SK-N-SH treated with all-trans-retinoic acid at 6 μM for 48 hours (cell line): ENCODE measurements around the gene RHOG.

Source experiments
- ATAC-seq: fragments of 200-7000 bp; cut with Tn5 transposase; 3 replicates; pipeline ENCODE4 v1.9.1; 2020; ENCODE audit warnings: mild to moderate bottlenecking, moderate library complexity
- ARNTL ChIP-seq: fragments of 450-650 bp; formaldehyde crosslinking; IDR thresholded peaks from 2 replicates; pipeline ENCODE4 v1.5.0; 2020; ENCODE audit warnings: low read depth, mild to moderate bottlenecking, moderate library complexity, borderline replicate concordance
- CREB5 ChIP-seq: fragments of 250-450 bp; sonication (Bioruptor Pico); IDR thresholded peaks from 2 replicates; pipeline ENCODE4 v1.5.1; 2020; ENCODE audit warnings: low read depth, mild to moderate bottlenecking, moderate library complexity
- CSDC2 ChIP-seq: fragments of 250-450 bp; sonication (Bioruptor Pico); IDR thresholded peaks from 2 replicates; pipeline ENCODE4 v1.5.0; 2020; ENCODE audit warnings: mild to moderate bottlenecking, moderate library complexity
- CSRNP3 ChIP-seq: fragments of 250-450 bp; sonication (Bioruptor Pico); IDR thresholded peaks from 2 replicates; pipeline ENCODE4 v1.5.1; 2021; ENCODE audit warnings: mild to moderate bottlenecking, moderate library complexity
- ESRRG ChIP-seq: fragments of 250-450 bp; sonication (Bioruptor Pico); IDR thresholded peaks from 2 replicates; pipeline ENCODE4 v1.6.1; 2021; ENCODE audit warnings: mild to moderate bottlenecking
- GLIS3 ChIP-seq: fragments of 250-450 bp; sonication (Bioruptor Pico); IDR thresholded peaks from 2 replicates; pipeline ENCODE4 v1.5.0; 2020; ENCODE audit warnings: mild to moderate bottlenecking, moderate library complexity
- ISL1 ChIP-seq: fragments of 250-450 bp; sonication (Bioruptor Pico); IDR thresholded peaks from 2 replicates; pipeline ENCODE4 v2.1.2; 2022; ENCODE audit warnings: mild to moderate bottlenecking, moderate library complexity
- OSR1 ChIP-seq: fragments of 250-450 bp; sonication (Bioruptor Pico); IDR thresholded peaks from 2 replicates; pipeline ENCODE4 v1.8.0; 2022; ENCODE audit warnings: moderate library complexity, mild to moderate bottlenecking, inconsistent platforms
- POU6F1 ChIP-seq: fragments of 250-450 bp; sonication (Bioruptor Pico); IDR thresholded peaks from 2 replicates; pipeline ENCODE4 v1.8.0; 2021; ENCODE audit warnings: low read depth, mild to moderate bottlenecking, moderate library complexity, borderline replicate concordance
- PPARA ChIP-seq: fragments of 250-450 bp; sonication (Bioruptor Pico); IDR thresholded peaks from 2 replicates; pipeline ENCODE4 v1.5.0; 2020; ENCODE audit warnings: mild to moderate bottlenecking, borderline replicate concordance
- RARB ChIP-seq: fragments of 250-450 bp; sonication (Bioruptor Pico); IDR thresholded peaks from 2 replicates; pipeline ENCODE4 v1.8.0; 2021; ENCODE audit warnings: mild to moderate bottlenecking, moderate library complexity
- SNAI2 ChIP-seq: fragments of 250-450 bp; sonication (Bioruptor Pico); IDR thresholded peaks from 2 replicates; pipeline ENCODE4 v1.5.0; 2020; ENCODE audit warnings: mild to moderate bottlenecking, moderate library complexity
- TCF4 ChIP-seq: fragments of 250-450 bp; sonication (Bioruptor Pico); IDR thresholded peaks from 2 replicates; pipeline ENCODE4 v1.8.0; 2021; ENCODE audit warnings: mild to moderate bottlenecking, moderate library complexity, borderline replicate concordance
- TOX ChIP-seq: fragments of 250-450 bp; sonication (Bioruptor Pico); IDR thresholded peaks from 2 replicates; pipeline ENCODE4 v1.8.0; 2021; ENCODE audit warnings: mild to moderate bottlenecking, moderate library complexity, borderline replicate concordance
- TSHZ2 ChIP-seq: fragments of 250-450 bp; sonication (Bioruptor Pico); IDR thresholded peaks from 2 replicates; pipeline ENCODE4 v1.5.0; 2020; ENCODE audit warnings: mild to moderate bottlenecking, moderate library complexity
- ZC3H10 ChIP-seq: fragments of 250-450 bp; sonication (Bioruptor Pico); IDR thresholded peaks from 2 replicates; pipeline ENCODE4 v1.5.1; 2021; ENCODE audit warnings: mild to moderate bottlenecking, moderate library complexity
- ZFP3 ChIP-seq: fragments of 250-450 bp; sonication (Bioruptor Pico); IDR thresholded peaks from 2 replicates; pipeline ENCODE4 v1.5.0; 2020; ENCODE audit warnings: mild to moderate bottlenecking, moderate library complexity
- ZFP30 ChIP-seq: fragments of 450-650 bp; formaldehyde crosslinking; IDR thresholded peaks from 2 replicates; pipeline ENCODE4 v1.5.0; 2022; ENCODE audit warnings: mild to moderate bottlenecking, moderate library complexity
- ZNF565 ChIP-seq: fragments of 450-650 bp; formaldehyde crosslinking; conservative IDR thresholded peaks from 2 replicates; pipeline ENCODE4 v1.5.0; 2020; ENCODE audit warnings: low read depth, mild to moderate bottlenecking, moderate library complexity
- ZNF70 ChIP-seq: fragments of 450-650 bp; formaldehyde crosslinking; IDR thresholded peaks from 2 replicates; pipeline ENCODE4 v1.5.0; 2020; ENCODE audit warnings: mild to moderate bottlenecking, moderate library complexity
- ZNF8 ChIP-seq: fragments of 450-650 bp; formaldehyde crosslinking; IDR thresholded peaks from 2 replicates; pipeline ENCODE4 v1.5.0; 2020; ENCODE audit warnings: mild to moderate bottlenecking, moderate library complexity

Gene RHOG

GRCh38 chr11:3845670-3846069 lies 4.9 kb upstream of the RHOG start:
- no peak for ATAC-seq
- TF ChIP-seq OSR1 (CRISPR knock-in tag) (no peak), RARB (no peak), ESRRG (CRISPR knock-in tag) (no peak), TCF4 (CRISPR knock-in tag) (no peak), ZNF70 (CRISPR knock-in tag) (no peak), TSHZ2 (CRISPR knock-in tag) (no peak)

- TF ChIP-seq SNAI2 (no peak), ESRRG (CRISPR knock-in tag) (no peak), TCF4 (CRISPR knock-in tag) (no peak), GLIS3 (CRISPR knock-in tag) (no peak), POU6F1 (CRISPR knock-in tag) (no peak), ZNF8 (CRISPR knock-in tag) (no peak), CSDC2 (CRISPR knock-in tag) (no peak), PPARA (CRISPR knock-in tag) (no peak), ZC3H10 (CRISPR knock-in tag) (no peak), TSHZ2 (CRISPR knock-in tag) (no peak), ZNF565 (CRISPR knock-in tag) (no peak), CREB5 (CRISPR knock-in tag) (no peak), ISL1 (CRISPR knock-in tag) (no peak), CSRNP3 (CRISPR knock-in tag) (no peak), RARB (no peak), ZFP3 (CRISPR knock-in tag) (no peak), TOX (no peak), ZFP30 (CRISPR knock-in tag) (no peak), ARNTL (CRISPR knock-in tag) (no peak)
- TF ChIP-seq, all 23 proteins: peak for 0
- ATAC-seq: no peak
Measured at GRCh38 chr11:3845246-3845645, 4.5 kb upstream of the RHOG start.

GRCh38 chr11:3843326-3843725 lies 2.6 kb upstream of the RHOG start:
- no peak for ATAC-seq
- TF ChIP-seq PPARA (CRISPR knock-in tag) (no peak), RARB (no peak)
- TF ChIP-seq, all 23 proteins: peak for 0
